MM.1S (cell line): ENCODE data around the gene CNPY1.

ENCODE experiments used
- CTCF ChIP-seq: fragments of 300-600 bp; sonication (generic); IDR thresholded peaks from 2 replicates; pipeline ENCODE4 v1.5.1; 2016; ENCODE audit warnings: antibody characterized with exemption, low read length, mixed read lengths
- EZH2 ChIP-seq: fragments of 300-600 bp; sonication (generic); optimal IDR thresholded peaks from 2 replicates; pipeline ENCODE3; 2017; ENCODE audit warnings: low read depth, mild to moderate bottlenecking, antibody characterized with exemption, low read length, mixed read lengths
- EZH2phosphoT487 ChIP-seq: fragments of 300-600 bp; sonication (generic); IDR thresholded peaks from 2 replicates; pipeline ENCODE4 v1.6.1; 2018; ENCODE audit warnings: antibody characterized with exemption, low read length

GRCh38 chr7:155566011-155566836 lies 19.9 kb upstream of the CNPY1 start:
- TF ChIP-seq CTCF (no peak), EZH2phosphoT487 (no peak), EZH2 (no peak)
